ENCODE data around the gene SLC1A7. TPM values are rescaled to one million over a fixed set of nuclear protein-coding genes. Genes with fewer than 3 reads are reported as not detected.
A peak's percentile ranks its signal among the peaks of the same experiment; 100 is the strongest.

SLC1A7 gene
- total and polyA plus RNA-seq, 2 of the 13 experiments (the other 11 are each of a cell fraction or from before 2014, with no cell fraction given) = 0.04 to 2.0 TPM

DNA sequence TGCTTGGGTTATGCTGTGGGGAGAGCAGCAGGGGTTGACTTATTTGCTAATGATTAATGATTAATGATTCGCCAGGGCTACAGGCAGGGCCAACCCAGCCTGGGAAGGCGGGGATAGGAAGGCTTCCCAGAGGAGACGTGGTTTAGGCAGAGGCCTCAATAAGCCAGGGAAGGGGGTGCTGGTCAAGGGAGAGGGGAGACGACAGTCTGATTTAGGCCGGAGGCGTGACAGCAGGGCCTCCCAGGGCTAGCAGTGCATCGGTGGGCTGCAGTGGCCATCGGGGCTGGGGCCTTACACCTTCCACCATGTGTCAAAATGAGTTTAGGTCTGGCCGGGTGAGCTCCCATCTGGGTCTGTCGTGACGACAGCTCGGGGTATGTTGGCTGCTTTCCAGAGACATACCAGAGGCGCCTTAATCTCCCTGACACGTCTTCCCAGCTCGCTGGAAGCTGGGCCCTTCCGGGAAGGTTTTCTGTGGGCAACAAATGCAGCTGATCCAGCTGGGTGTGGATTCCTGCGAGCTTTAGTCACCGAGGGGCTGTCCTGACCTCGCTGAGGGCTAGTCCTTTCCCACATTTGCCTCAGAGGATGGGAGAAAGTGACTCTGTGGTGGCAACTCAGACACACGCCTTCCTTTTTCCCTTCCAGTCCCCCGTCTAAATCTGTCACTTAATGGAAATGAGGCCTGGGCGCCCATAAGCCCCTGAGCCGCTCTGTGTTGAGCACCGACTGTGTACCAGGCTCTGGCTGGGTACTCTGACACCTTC, 3.7 kb upstream of the SLC1A7 start (continued):
- TF ChIP-seq, protein P1, sequence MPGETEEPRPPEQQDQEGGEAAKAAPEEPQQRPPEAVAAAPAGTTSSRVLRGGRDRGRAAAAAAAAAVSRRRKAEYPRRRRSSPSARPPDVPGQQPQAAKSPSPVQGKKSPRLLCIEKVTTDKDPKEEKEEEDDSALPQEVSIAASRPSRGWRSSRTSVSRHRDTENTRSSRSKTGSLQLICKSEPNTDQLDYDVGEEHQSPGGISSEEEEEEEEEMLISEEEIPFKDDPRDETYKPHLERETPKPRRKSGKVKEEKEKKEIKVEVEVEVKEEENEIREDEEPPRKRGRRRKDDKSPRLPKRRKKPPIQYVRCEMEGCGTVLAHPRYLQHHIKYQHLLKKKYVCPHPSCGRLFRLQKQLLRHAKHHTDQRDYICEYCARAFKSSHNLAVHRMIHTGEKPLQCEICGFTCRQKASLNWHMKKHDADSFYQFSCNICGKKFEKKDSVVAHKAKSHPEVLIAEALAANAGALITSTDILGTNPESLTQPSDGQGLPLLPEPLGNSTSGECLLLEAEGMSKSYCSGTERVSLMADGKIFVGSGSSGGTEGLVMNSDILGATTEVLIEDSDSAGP (CRISPR knock-in tag; IDR thresholded peaks at IDR 0.05; ENCODE audit: borderline replicate concordance) = peak; percentile 72
- TF ChIP-seq, protein P2, sequence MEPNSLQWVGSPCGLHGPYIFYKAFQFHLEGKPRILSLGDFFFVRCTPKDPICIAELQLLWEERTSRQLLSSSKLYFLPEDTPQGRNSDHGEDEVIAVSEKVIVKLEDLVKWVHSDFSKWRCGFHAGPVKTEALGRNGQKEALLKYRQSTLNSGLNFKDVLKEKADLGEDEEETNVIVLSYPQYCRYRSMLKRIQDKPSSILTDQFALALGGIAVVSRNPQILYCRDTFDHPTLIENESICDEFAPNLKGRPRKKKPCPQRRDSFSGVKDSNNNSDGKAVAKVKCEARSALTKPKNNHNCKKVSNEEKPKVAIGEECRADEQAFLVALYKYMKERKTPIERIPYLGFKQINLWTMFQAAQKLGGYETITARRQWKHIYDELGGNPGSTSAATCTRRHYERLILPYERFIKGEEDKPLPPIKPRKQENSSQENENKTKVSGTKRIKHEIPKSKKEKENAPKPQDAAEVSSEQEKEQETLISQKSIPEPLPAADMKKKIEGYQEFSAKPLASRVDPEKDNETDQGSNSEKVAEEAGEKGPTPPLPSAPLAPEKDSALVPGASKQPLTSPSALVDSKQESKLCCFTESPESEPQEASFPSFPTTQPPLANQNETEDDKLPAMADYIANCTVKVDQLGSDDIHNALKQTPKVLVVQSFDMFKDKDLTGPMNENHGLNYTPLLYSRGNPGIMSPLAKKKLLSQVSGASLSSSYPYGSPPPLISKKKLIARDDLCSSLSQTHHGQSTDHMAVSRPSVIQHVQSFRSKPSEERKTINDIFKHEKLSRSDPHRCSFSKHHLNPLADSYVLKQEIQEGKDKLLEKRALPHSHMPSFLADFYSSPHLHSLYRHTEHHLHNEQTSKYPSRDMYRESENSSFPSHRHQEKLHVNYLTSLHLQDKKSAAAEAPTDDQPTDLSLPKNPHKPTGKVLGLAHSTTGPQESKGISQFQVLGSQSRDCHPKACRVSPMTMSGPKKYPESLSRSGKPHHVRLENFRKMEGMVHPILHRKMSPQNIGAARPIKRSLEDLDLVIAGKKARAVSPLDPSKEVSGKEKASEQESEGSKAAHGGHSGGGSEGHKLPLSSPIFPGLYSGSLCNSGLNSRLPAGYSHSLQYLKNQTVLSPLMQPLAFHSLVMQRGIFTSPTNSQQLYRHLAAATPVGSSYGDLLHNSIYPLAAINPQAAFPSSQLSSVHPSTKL (CRISPR knock-in tag; IDR thresholded peaks at IDR 0.05) = peak; percentile 78
- TF ChIP-seq KDM5B (CRISPR knock-in tag; IDR thresholded peaks at IDR 0.05; ENCODE audit: borderline replicate concordance) (peak; percentile 94), ZNF230 (CRISPR knock-in tag; IDR thresholded peaks at IDR 0.05) (0 out of 2 replicates have a peak, but pooled peaks have one; percentile 72), SAFB2 (CRISPR knock-in tag; IDR thresholded peaks at IDR 0.05; ENCODE audit: borderline replicate concordance, low read depth) (peak; percentile 51; the same call in 1 of the 2 replicates), ZNF605 (CRISPR knock-in tag; IDR thresholded peaks at IDR 0.05) (peak; percentile 90), ZNF841 (CRISPR knock-in tag; IDR thresholded peaks at IDR 0.05; ENCODE audit: borderline replicate concordance) (no peak), ZNF354B (CRISPR knock-in tag; IDR thresholded peaks at IDR 0.05) (no peak), TEAD3 (CRISPR knock-in tag; optimal IDR thresholded peaks at IDR 0.05; ENCODE audit: borderline replicate concordance) (peak; percentile 90), PHF8 (CRISPR knock-in tag; IDR thresholded peaks at IDR 0.05) (peak; percentile 70)
- TF ChIP-seq, protein P3, sequence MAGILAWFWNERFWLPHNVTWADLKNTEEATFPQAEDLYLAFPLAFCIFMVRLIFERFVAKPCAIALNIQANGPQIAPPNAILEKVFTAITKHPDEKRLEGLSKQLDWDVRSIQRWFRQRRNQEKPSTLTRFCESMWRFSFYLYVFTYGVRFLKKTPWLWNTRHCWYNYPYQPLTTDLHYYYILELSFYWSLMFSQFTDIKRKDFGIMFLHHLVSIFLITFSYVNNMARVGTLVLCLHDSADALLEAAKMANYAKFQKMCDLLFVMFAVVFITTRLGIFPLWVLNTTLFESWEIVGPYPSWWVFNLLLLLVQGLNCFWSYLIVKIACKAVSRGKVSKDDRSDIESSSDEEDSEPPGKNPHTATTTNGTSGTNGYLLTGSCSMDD (CRISPR knock-in tag; IDR thresholded peaks at IDR 0.05) = no peak
- TF ChIP-seq, protein P4, sequence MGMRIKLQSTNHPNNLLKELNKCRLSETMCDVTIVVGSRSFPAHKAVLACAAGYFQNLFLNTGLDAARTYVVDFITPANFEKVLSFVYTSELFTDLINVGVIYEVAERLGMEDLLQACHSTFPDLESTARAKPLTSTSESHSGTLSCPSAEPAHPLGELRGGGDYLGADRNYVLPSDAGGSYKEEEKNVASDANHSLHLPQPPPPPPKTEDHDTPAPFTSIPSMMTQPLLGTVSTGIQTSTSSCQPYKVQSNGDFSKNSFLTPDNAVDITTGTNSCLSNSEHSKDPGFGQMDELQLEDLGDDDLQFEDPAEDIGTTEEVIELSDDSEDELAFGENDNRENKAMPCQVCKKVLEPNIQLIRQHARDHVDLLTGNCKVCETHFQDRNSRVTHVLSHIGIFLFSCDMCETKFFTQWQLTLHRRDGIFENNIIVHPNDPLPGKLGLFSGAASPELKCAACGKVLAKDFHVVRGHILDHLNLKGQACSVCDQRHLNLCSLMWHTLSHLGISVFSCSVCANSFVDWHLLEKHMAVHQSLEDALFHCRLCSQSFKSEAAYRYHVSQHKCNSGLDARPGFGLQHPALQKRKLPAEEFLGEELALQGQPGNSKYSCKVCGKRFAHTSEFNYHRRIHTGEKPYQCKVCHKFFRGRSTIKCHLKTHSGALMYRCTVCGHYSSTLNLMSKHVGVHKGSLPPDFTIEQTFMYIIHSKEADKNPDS (CRISPR knock-in tag; IDR thresholded peaks at IDR 0.05) = 0 out of 2 replicates have a peak, but pooled peaks have one; percentile 51
- TF ChIP-seq, protein P5, sequence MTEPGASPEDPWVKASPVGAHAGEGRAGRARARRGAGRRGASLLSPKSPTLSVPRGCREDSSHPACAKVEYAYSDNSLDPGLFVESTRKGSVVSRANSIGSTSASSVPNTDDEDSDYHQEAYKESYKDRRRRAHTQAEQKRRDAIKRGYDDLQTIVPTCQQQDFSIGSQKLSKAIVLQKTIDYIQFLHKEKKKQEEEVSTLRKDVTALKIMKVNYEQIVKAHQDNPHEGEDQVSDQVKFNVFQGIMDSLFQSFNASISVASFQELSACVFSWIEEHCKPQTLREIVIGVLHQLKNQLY (CRISPR knock-in tag; IDR thresholded peaks at IDR 0.05) = peak; percentile 82
- TF ChIP-seq, protein P6, sequence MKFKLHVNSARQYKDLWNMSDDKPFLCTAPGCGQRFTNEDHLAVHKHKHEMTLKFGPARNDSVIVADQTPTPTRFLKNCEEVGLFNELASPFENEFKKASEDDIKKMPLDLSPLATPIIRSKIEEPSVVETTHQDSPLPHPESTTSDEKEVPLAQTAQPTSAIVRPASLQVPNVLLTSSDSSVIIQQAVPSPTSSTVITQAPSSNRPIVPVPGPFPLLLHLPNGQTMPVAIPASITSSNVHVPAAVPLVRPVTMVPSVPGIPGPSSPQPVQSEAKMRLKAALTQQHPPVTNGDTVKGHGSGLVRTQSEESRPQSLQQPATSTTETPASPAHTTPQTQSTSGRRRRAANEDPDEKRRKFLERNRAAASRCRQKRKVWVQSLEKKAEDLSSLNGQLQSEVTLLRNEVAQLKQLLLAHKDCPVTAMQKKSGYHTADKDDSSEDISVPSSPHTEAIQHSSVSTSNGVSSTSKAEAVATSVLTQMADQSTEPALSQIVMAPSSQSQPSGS (CRISPR knock-in tag; IDR thresholded peaks at IDR 0.05) = 0 out of 2 replicates have a peak, but pooled peaks have one; percentile 56
- TF ChIP-seq, protein P7, sequence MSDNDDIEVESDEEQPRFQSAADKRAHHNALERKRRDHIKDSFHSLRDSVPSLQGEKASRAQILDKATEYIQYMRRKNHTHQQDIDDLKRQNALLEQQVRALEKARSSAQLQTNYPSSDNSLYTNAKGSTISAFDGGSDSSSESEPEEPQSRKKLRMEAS (IDR thresholded peaks at IDR 0.05) = peak; percentile 41

Measured in HepG2 (cell line).